ENCODE data around the gene KLRK1.
"Not testable (repeated sequence)": the region's sequence is repeated elsewhere in the genome, so short reads cannot be mapped to it uniquely, and the experiment has no call there.

- TF ChIP-seq POLR2A, CTCF (IDR thresholded peaks at IDR 0.05): not testable (repeated sequence)
These were observed 47.8 kb upstream of the KLRK1 start for GRCh38 chr12:10437601-10438000.

Data from uterus (tissue), 2 donors.